ENCODE data around the gene TARP.

Gene TARP

DNA sequence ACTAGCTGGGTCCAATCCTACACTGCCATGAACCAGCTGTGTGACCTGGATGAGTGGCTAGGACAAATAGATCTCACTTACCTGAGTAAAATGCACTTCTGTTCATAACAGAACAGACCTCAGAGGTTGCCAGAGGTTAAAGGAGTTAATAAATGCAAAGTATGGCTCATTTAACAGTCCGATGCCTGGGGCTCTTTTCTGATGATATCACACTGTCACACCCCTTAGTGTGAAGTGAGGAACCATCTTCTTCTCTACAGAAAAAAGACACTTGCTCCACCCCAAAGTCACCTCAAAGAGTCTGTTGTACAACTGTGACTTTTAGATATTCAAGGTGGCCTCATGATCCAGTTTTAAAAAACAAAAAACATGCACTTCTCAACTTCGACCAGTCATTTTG is 21.5 kb upstream of the TARP start:
- H3K4me1 Mint-ChIP-seq (ENCODE audit: low read depth): peaks cover under 1% of the 10 kb centered on the region
- no peaks in the 10 kb centered on the region for H3K27me3 Mint-ChIP-seq (ENCODE audit: low read depth)
- H3K36me3 Mint-ChIP-seq (ENCODE audit: low read depth): no peaks in the 10 kb centered on the region
- H3K27ac Mint-ChIP-seq: no peak overlapping the region
- intact Hi-C loops (cut with micrococcal nuclease): no loop called here
- CTCF ChIA-PET: no interaction called here
- no peaks in the 10 kb centered on the region for H3K9me3 Mint-ChIP-seq
- H3K4me3 Mint-ChIP-seq: no peak overlapping the region
- DNase-seq: no peak

DNA sequence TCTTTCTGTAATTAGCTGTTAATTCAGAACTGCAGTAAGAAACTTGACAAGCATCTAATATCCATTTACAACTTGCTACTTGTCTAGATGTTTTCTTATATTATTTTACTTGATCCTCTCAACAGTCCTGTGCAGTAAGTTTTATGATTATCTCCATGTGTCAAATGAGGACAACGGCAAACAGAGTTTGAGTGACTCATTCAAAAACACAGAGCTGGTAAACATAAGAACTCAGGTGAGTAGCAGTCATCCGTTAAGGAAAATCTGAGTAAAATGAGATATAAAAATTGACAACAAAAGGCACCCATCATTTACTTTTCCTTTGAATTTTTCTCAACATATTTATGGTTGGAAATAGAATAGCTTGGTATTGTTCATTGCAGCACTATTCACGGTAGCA is 19.0 kb upstream of the TARP start:
- no peaks in the 10 kb centered on the region for H3K9me3 Mint-ChIP-seq
- no peaks in the 10 kb centered on the region for H3K4me1 Mint-ChIP-seq (ENCODE audit: low read depth)
- intact Hi-C loops (cut with micrococcal nuclease): no loop called here
- H3K4me3 Mint-ChIP-seq: no peak overlapping the region
- CTCF ChIA-PET: no interaction called here
- DNase-seq: no peak
- no peaks in the 10 kb centered on the region for H3K27me3 Mint-ChIP-seq (ENCODE audit: low read depth)
- no peak overlapping the region for H3K27ac Mint-ChIP-seq
- no peaks in the 10 kb centered on the region for H3K36me3 Mint-ChIP-seq (ENCODE audit: low read depth)

GRCh38 chr7:38291650-38292049 is 18.2 kb upstream of the TARP start:
- intact Hi-C loops (cut with micrococcal nuclease): no loop called here

DNA sequence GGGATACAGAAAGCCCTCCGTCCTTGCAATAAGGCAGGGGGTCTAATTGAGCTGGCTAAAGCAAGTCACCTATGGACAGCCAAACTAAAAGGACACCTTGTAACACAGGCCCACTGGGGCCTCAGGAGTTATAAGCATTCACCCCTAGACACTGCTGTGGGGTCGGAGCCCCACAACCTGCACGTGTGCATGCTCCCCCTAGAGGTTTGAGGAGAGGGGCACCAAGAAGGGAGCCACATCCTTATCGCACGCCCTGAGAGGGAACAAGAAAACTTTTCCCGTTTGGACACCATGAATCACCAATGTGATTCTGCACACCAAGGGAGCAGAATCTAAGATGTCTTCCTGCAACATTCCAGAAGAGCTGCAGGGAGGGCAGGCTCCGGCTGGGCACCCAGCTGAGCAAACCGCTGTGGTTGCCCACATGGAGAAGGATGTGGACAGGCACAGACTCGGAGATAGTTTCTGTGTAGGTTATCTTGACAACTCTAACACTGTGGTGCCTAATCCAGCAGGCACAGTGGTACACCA is 17.7 kb upstream of the TARP start:
- no peak for DNase-seq
- H3K36me3 Mint-ChIP-seq (ENCODE audit: low read depth): no peaks in the 10 kb centered on the region
- H3K27ac Mint-ChIP-seq: no peak overlapping the region
- no peaks in the 10 kb centered on the region for H3K9me3 Mint-ChIP-seq
- H3K4me1 Mint-ChIP-seq (ENCODE audit: low read depth): no peaks in the 10 kb centered on the region
- H3K4me3 Mint-ChIP-seq: no peak overlapping the region
- CTCF ChIA-PET: no interaction called here
- H3K27me3 Mint-ChIP-seq (ENCODE audit: low read depth): no peaks in the 10 kb centered on the region
- intact Hi-C loops (cut with micrococcal nuclease): no loop called here

More at GRCh38 chr7:38291650-38292049, 18.2 kb upstream of the TARP start:
- Mint-ChIP-seq H3K36me3 (ENCODE audit: low read depth) (no peaks in the 10 kb centered on the region), H3K4me1 (ENCODE audit: low read depth) (no peaks in the 10 kb centered on the region), H3K9me3 (no peaks in the 10 kb centered on the region), H3K27me3 (ENCODE audit: low read depth) (no peaks in the 10 kb centered on the region), H3K27ac (no peak overlapping the region), H3K4me3 (no peak overlapping the region)
- CTCF ChIA-PET: no interaction called here
- DNase-seq: no peak

- Mint-ChIP-seq H3K9me3 (no peaks in the 10 kb centered on the region), H3K36me3 (ENCODE audit: low read depth) (no peaks in the 10 kb centered on the region), H3K4me3 (no peak overlapping the region), H3K27me3 (ENCODE audit: low read depth) (no peaks in the 10 kb centered on the region), H3K27ac (no peak overlapping the region), H3K4me1 (ENCODE audit: low read depth) (no peaks in the 10 kb centered on the region)
- no peak for DNase-seq
- intact Hi-C loops (cut with micrococcal nuclease): no loop called here
- CTCF ChIA-PET: no interaction called here
These were observed 11.1 kb upstream of the TARP start for GRCh38 chr7:38284553-38284952.

DNA sequence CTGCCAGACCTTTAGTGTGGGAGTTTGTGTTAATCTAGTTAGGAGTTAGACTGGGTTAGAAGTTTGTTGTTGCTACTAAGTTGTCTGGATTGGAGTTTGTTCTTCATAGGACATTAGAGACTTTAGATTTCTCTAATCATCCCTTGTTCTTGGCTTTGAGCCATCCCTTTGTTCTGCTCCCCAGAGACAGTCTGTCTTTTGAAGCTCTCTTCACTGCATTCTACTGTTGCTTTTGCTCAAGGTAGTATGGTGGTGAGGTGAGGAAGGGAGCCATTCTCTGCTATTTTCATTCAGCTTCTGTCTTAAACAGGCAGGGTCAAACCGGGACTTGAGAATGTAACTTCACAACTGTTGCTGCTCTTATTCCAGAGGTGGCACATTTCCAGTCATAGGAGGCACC is 10.4 kb upstream of the TARP start:
- no peaks in the 10 kb centered on the region for H3K9me3 Mint-ChIP-seq
- no peaks in the 10 kb centered on the region for H3K36me3 Mint-ChIP-seq (ENCODE audit: low read depth)
- CTCF ChIA-PET: no interaction called here
- no peak overlapping the region for H3K27ac Mint-ChIP-seq
- no peak for DNase-seq
- intact Hi-C loops (cut with micrococcal nuclease): no loop called here
- no peak overlapping the region for H3K4me3 Mint-ChIP-seq
- H3K4me1 Mint-ChIP-seq (ENCODE audit: low read depth): no peaks in the 10 kb centered on the region
- no peaks in the 10 kb centered on the region for H3K27me3 Mint-ChIP-seq (ENCODE audit: low read depth)

GRCh38 chr7:38283107-38283506 is 9.7 kb upstream of the TARP start:
- no peaks in the 10 kb centered on the region for H3K36me3 Mint-ChIP-seq (ENCODE audit: low read depth)
- no peak overlapping the region for H3K27ac Mint-ChIP-seq
- no peak for DNase-seq
- H3K4me3 Mint-ChIP-seq: no peak overlapping the region
- H3K9me3 Mint-ChIP-seq: no peaks in the 10 kb centered on the region
- CTCF ChIA-PET: no interaction called here
- no peaks in the 10 kb centered on the region for H3K27me3 Mint-ChIP-seq (ENCODE audit: low read depth)
- no peaks in the 10 kb centered on the region for H3K4me1 Mint-ChIP-seq (ENCODE audit: low read depth)
- intact Hi-C loops (cut with micrococcal nuclease): no loop called here

DNA sequence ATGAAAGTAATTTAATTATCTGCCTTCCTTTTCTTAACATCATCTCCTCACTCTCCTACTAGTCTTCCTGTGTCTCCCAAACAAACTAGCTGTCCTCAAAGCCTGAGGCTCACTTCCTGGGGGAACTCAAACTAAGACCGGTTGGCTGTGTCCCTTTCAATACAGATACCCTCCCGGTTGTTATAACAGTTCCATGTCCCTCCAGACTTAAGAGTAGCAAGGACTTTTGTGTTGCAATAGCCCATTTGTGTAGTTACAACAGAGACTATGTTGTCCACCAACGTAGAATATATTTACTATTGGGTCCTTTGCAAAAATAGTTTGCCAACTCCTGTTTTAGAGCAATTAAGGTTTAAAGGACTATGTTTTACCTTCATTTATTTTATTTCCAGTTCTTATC is 8.6 kb upstream of the TARP start:
- H3K4me3 Mint-ChIP-seq: no peak overlapping the region
- H3K36me3 Mint-ChIP-seq (ENCODE audit: low read depth): no peaks in the 10 kb centered on the region
- CTCF ChIA-PET: no interaction called here

DNA sequence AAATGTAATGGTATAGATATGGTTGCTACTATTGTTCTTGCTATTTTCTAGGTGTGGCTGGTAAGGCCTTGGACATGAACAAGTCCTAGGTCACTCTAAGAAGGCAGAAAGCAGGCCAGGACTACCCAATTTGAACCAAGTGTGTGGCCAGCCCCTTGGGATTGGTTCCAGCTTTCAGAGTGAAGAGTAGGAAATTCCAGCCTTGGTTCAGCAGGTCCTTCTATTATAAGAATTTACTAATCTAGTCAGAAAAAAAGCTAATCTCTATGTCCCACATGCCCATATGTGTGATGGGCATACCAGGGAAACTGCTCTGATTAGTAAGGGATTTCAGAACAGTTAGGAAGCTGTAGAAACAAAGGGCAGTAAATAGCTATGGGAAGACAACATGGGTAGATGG is 7.8 kb upstream of the TARP start:
- Mint-ChIP-seq H3K9me3 (no peaks in the 10 kb centered on the region), H3K27me3 (ENCODE audit: low read depth) (no peaks in the 10 kb centered on the region), H3K4me1 (ENCODE audit: low read depth) (no peaks in the 10 kb centered on the region), H3K36me3 (ENCODE audit: low read depth) (no peaks in the 10 kb centered on the region), H3K4me3 (no peak overlapping the region), H3K27ac (no peak overlapping the region)
- no peak for DNase-seq
- CTCF ChIA-PET: no interaction called here
- intact Hi-C loops (cut with micrococcal nuclease): no loop called here

More for the DNA sequence above, 8.6 kb upstream of the TARP start:
- DNase-seq: no peak
- intact Hi-C loops (cut with micrococcal nuclease): no loop called here
- Mint-ChIP-seq H3K27me3 (ENCODE audit: low read depth) (no peaks in the 10 kb centered on the region), H3K9me3 (no peaks in the 10 kb centered on the region), H3K4me1 (ENCODE audit: low read depth) (no peaks in the 10 kb centered on the region), H3K27ac (no peak overlapping the region)

- H3K36me3 Mint-ChIP-seq (ENCODE audit: low read depth): no peaks in the 10 kb centered on the region
- H3K4me1 Mint-ChIP-seq (ENCODE audit: low read depth): no peaks in the 10 kb centered on the region
- H3K27me3 Mint-ChIP-seq (ENCODE audit: low read depth): no peaks in the 10 kb centered on the region
- intact Hi-C loops (cut with micrococcal nuclease): no loop called here
- no peak overlapping the region for H3K4me3 Mint-ChIP-seq
- CTCF ChIA-PET: no interaction called here
- DNase-seq: no peak
- no peaks in the 10 kb centered on the region for H3K9me3 Mint-ChIP-seq
- H3K27ac Mint-ChIP-seq: no peak overlapping the region
These were observed 7.3 kb upstream of the TARP start for GRCh38 chr7:38280707-38281106.

GRCh38 chr7:38280000-38280399 is 6.6 kb upstream of the TARP start:
- Mint-ChIP-seq H3K4me3 (no peak overlapping the region), H3K36me3 (ENCODE audit: low read depth) (no peaks in the 10 kb centered on the region), H3K9me3 (no peaks in the 10 kb centered on the region), H3K4me1 (ENCODE audit: low read depth) (no peaks in the 10 kb centered on the region), H3K27ac (no peak overlapping the region), H3K27me3 (ENCODE audit: low read depth) (no peaks in the 10 kb centered on the region)
- DNase-seq: no peak
- CTCF ChIA-PET: no interaction called here
- intact Hi-C loops (cut with micrococcal nuclease): no loop called here

DNA sequence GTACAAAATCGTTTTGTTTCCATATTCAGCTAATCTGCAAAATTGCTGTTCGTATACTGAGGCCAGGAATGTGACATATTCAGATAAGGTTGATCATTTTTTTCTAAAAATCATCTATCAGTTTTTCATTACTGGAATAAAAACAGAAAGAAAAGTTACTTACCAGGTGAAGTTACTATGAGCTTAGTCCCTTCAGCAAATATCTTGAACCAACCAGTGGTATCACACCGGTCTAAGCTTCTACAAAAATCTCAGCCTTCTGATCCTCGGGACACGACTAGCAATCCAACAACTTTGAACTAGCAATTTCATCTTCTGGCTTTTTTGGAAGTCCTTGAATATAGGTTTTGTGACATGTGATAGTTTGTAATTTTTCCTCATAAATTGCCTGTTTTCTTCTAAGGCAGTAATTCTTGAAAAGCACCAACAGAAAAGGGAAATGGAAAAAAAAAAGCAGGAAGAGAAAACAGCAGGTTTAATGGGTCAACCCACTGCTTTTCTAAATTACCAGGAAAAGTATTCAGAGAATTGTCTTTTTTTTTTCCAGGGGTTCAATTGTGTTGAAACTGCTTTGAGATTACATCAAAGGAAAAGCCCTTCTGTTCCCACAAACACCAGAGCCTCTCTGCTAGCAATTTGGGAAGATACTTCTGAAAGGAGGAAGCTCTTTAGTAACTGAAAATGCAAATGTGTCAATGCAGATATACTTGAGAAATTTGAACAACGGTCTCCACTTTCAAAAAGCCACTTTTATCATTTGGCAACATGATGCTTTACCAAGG is 2.9 kb upstream of the TARP start:
- Mint-ChIP-seq H3K27ac (no peak overlapping the region), H3K9me3 (no peaks in the 10 kb centered on the region), H3K4me1 (ENCODE audit: low read depth) (no peaks in the 10 kb centered on the region), H3K4me3 (peak overlapping the region; percentile 57), H3K27me3 (ENCODE audit: low read depth) (no peaks in the 10 kb centered on the region), H3K36me3 (ENCODE audit: low read depth) (no peaks in the 10 kb centered on the region)
- CTCF ChIA-PET: no interaction called here
- intact Hi-C loops (cut with micrococcal nuclease): loop anchor here (1.0 kb wide), 1 partner anchor 24 kb away; no protein-coding TSS in a partner anchor
- DNase-seq: no peak

- CTCF ChIA-PET: no interaction called here
- no peak for DNase-seq
- Mint-ChIP-seq H3K9me3 (no peaks in the 10 kb centered on the region), H3K36me3 (ENCODE audit: low read depth) (no peaks in the 10 kb centered on the region), H3K27me3 (ENCODE audit: low read depth) (no peaks in the 10 kb centered on the region), H3K4me1 (ENCODE audit: low read depth) (no peaks in the 10 kb centered on the region), H3K27ac (no peak overlapping the region), H3K4me3 (peak overlapping the region; percentile 21)
- intact Hi-C loops (cut with micrococcal nuclease): no loop called here
These were observed 1.6 kb upstream of the TARP start for GRCh38 chr7:38274927-38275620.

Measured in activated naive CD4-positive, alpha-beta T cell treated with anti-CD3 and anti-CD28 coated beads for 36 hours (primary cell).